Kidney epithelial cell (primary cell): ENCODE results near the gene FBXW7. TPM values are rescaled to one million over a fixed set of nuclear protein-coding genes. Genes with fewer than 3 reads are reported as not detected.

Experiments used
- DNase-seq: peaks from one replicate; pipeline ENCODE4 v3.0.0-alpha.2; 2010; ENCODE audit warnings: low read depth
- H3K27me3 ChIP-seq: 2 replicates; pipeline ENCODE4 v1.6.0; 2011; ENCODE audit warnings: low read length; ENCODE audit not compliant: control insufficient read depth, insufficient read depth
- H3K36me3 ChIP-seq: 2 replicates; pipeline ENCODE4 v1.5.1; 2011; ENCODE audit warnings: low read length; ENCODE audit not compliant: control insufficient read depth, insufficient read depth
- H3K4me3 ChIP-seq: 2 replicates; pipeline ENCODE4 v1.5.1; 2011; ENCODE audit warnings: low read depth, mild to moderate bottlenecking, control low read depth, low read length
- CTCF ChIP-seq: IDR thresholded peaks from 2 replicates; pipeline ENCODE4 v1.5.1; 2011; ENCODE audit warnings: mild to moderate bottlenecking, moderate library complexity, low read length, control low read depth, inconsistent platforms; ENCODE audit not compliant: insufficient read depth, poor library complexity, severe bottlenecking
- total RNA-seq: library from RNA; depleted of rRNA; stranded (reverse); fragments of >200 nt; gene quantifications from 2 replicates; pipeline ENCODE4 v1.2.3, GENCODE V29; 2015

The FBXW7 gene
- total RNA-seq, 1 donor from 2014 or later: 29.8 TPM

- DNase-seq: no peak
- no peak overlapping the region for H3K4me3 ChIP-seq
- TF ChIP-seq CTCF: no peak
- H3K36me3 ChIP-seq: no peaks in the 10 kb centered on the region
- no peaks in the 10 kb centered on the region for H3K27me3 ChIP-seq
Observed at GRCh38 chr4:152509595-152510225, 26.2 kb downstream of the FBXW7 start.

- Histone ChIP-seq H3K36me3 (no peaks in the 10 kb centered on the region), H3K27me3 (no peaks in the 10 kb centered on the region), H3K4me3 (no peak overlapping the region)
- TF ChIP-seq CTCF: no peak
- DNase-seq: no peak
Observed at GRCh38 chr4:152508818-152509217, 27.1 kb downstream of the FBXW7 start.

GRCh38 chr4:152508386-152508785, 27.5 kb downstream of the FBXW7 start:
- no peak for TF ChIP-seq CTCF
- H3K36me3 ChIP-seq: no peaks in the 10 kb centered on the region
- H3K27me3 ChIP-seq: no peaks in the 10 kb centered on the region
- H3K4me3 ChIP-seq: no peak overlapping the region
- DNase-seq: peak; percentile 4

GRCh38 chr4:152503653-152504290, 32.1 kb downstream of the FBXW7 start:
- Histone ChIP-seq H3K4me3 (no peak overlapping the region), H3K36me3 (no peaks in the 10 kb centered on the region), H3K27me3 (no peaks in the 10 kb centered on the region)
- no peak for TF ChIP-seq CTCF
- no peak for DNase-seq

- no peak for TF ChIP-seq CTCF
- Histone ChIP-seq H3K4me3 (no peak overlapping the region), H3K36me3 (no peaks in the 10 kb centered on the region), H3K27me3 (no peaks in the 10 kb centered on the region)
- no peak for DNase-seq
Observed at GRCh38 chr4:152501846-152502536, 33.9 kb downstream of the FBXW7 start.
